GM13976 (cell line): ENCODE measurements around the gene PRXL2A.

Source experiments
- DNase-seq: peaks from one replicate; pipeline ENCODE4 v3.0.0; 2012; ENCODE audit warnings: low spot score
- in situ Hi-C: fragments of 300-500 bp; cut with MboI; formaldehyde crosslinking; loops from one replicate; pipeline ENCODE4 v1.12.0; 2022; ENCODE audit warnings: low sequenced_read_pairs, mixed read lengths, inconsistent platforms; ENCODE audit not compliant: unreplicated experiment
- TF ChIP-seq, protein P1 (sequence below): IDR thresholded peaks from 2 replicates; pipeline ENCODE4 v1.5.1; 2012; ENCODE audit warnings: borderline replicate concordance, mild to moderate bottlenecking; ENCODE audit not compliant: insufficient read depth; ENCODE audit errors: extremely low read depth, missing control alignments, control extremely low read depth

The PRXL2A gene

GRCh38 chr10:80453056-80453841, 44.9 kb downstream of the PRXL2A start:
- in situ Hi-C loops = loop anchor here (5.0 to 10.0 kb wide), 2 partner anchors 49 to 142 kb away; no protein-coding TSS in a partner anchor
- TF ChIP-seq, protein P1, sequence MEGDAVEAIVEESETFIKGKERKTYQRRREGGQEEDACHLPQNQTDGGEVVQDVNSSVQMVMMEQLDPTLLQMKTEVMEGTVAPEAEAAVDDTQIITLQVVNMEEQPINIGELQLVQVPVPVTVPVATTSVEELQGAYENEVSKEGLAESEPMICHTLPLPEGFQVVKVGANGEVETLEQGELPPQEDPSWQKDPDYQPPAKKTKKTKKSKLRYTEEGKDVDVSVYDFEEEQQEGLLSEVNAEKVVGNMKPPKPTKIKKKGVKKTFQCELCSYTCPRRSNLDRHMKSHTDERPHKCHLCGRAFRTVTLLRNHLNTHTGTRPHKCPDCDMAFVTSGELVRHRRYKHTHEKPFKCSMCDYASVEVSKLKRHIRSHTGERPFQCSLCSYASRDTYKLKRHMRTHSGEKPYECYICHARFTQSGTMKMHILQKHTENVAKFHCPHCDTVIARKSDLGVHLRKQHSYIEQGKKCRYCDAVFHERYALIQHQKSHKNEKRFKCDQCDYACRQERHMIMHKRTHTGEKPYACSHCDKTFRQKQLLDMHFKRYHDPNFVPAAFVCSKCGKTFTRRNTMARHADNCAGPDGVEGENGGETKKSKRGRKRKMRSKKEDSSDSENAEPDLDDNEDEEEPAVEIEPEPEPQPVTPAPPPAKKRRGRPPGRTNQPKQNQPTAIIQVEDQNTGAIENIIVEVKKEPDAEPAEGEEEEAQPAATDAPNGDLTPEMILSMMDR = no peak
- no peak for DNase-seq

DNA sequence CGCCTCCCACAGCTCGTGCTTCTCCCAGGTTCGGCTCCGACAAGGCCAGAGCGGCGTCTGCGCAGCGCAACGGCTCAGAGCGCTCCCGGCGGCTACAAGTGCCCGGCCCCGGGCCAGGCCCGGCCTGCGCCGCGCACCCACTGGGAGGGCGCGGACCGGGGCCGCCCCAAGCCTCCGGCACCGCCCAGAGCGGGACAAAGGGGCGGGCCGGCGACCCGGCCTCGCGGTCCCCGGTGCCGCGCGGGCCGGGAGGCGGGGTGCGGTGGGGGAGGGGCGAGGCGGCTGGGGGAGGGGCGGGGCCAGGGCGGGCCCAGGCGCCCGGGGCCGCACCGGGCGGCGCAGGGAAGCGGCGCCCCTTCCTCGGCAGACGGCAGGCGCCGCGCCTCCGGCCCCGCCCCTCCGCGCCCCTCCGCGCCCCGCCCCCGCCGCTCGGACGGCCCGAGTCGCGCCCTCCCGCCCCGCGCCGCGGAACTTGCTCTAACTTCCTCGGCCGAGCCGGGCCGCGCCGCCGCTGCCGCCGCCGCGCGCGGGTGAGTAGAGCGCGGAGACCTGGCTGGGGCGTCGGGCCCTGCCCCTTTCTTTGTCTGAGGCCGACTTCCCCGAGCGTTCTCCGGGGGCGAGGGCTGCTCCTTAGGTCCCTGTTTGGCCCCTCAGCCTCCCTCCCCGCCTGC, 45.6 kb downstream of the PRXL2A start, which contains the start of gene TSPAN14:
TSPAN14 (plus strand) TSS at position 469 of the 671 bp plus-strand sequence. CDS start 34,924 bp downstream, outside the sequence.
- DNase-seq = peak; percentile 93
- in situ Hi-C loops = loop anchor here (5.0 to 10.0 kb wide), 2 partner anchors 48 to 141 kb away; no protein-coding TSS in a partner anchor
- TF ChIP-seq, protein P1 = no peak

DNA sequence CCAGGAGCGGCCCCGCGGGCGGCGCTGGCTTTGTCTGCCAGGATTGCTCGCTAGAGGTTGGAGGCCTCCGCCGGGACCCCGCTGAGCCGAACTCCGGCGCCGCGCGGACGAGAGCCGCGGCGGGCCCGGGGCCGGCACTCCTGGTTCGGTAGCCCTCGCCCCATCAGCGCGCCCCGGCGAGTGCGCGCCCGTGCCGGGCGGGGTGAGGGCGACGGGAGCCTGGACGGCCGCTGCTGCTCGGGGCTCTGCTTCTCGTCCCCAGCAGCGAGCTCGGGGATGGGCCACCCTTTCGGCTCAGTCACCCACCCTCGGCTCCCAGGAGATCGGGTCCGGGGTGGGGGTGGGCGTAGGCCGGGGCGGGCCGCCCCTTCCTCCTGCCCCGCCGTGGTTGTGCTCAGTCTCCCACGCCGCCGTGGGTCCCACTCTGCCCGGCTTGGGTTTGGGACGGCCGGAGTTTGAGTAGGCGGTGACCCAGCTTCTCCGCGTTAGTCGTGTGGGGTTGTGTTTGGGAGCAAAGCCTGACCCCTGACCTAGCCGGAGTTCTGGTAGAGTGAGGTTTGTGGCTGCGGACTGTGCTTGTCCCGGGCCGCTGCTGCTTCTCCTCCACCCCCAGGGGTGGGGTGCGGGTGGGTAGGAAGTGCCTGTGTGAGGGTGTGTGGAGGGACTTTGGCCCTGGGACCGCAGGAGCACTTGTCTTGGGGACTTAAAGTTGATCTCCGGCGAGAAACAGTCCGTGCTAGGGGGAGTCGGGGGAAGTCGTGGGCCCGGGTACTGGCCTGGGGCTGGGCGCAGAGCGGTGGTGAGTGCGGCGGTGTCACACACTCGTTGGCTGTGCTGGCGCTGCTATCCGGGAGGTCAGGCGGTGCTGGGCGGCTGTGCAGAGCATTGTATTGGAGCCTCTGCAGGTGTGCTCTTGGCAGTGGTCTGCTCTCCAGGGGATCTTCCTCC, 46.4 kb downstream of the PRXL2A start:
- in situ Hi-C loops = loop anchor here (5.0 to 10.0 kb wide), 2 partner anchors 48 to 140 kb away; no protein-coding TSS in a partner anchor
- TF ChIP-seq, protein P1 = no peak
- DNase-seq = peak; percentile 63

GRCh38 chr10:80455461-80456349, 47.4 kb downstream of the PRXL2A start:
- in situ Hi-C loops = loop anchor here (10.0 kb wide), 1 partner anchor 139 kb away; no protein-coding TSS in a partner anchor
- TF ChIP-seq, protein P1 = no peak
- DNase-seq = no peak

DNA sequence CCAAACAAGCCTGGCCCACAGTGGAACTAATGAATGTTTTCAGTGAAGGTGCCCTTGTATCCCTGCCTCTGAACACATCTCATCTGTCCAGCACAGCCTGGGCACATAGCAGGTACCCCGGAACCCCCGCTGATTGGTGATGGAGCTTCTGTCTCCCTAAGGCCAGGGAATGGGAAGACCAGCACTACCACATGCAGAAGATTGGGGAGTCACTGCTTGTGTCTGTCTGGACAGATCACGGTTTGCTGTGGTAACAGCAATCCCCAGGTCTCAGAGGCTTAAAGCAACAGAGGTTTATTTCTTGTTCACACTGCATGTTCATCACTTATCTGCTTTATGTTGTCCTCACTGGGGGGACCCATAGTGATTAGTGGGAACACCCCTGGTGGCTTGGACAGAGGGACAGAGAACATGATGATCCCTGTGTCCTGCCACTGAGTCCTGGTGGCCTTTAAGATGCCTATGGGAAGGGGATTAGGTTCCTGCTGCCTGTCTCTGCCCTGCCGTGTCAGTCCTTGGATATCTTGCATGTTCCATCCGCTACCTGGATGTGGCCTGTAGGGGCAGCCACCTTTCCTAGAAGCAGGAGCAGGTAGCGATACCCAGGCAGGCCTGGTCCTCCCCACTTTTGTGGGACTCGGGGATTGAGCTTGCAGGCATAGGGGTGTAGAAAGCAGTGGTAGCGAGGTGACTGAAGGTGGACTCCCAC, 49.4 kb downstream of the PRXL2A start:
- DNase-seq = no peak
- in situ Hi-C loops = loop anchor here (10.0 kb wide), 1 partner anchor 137 kb away; no protein-coding TSS in a partner anchor
- TF ChIP-seq, protein P1 = no peak
